NT2/D1 (cell line): ENCODE results near the gene MAS1L.
"Not testable (repeated sequence)": the region's sequence is repeated elsewhere in the genome, so short reads cannot be mapped to it uniquely, and the experiment has no call there.

Experiments used
- YY1 ChIP-seq: IDR thresholded peaks from 2 replicates; pipeline ENCODE4 v1.6.1; 2011; ENCODE audit not compliant: insufficient read length, insufficient read depth
- ZNF274 ChIP-seq: IDR thresholded peaks from 2 replicates; pipeline ENCODE4 v1.6.1; 2011; ENCODE audit warnings: mild to moderate bottlenecking, low read depth, low read length

DNA sequence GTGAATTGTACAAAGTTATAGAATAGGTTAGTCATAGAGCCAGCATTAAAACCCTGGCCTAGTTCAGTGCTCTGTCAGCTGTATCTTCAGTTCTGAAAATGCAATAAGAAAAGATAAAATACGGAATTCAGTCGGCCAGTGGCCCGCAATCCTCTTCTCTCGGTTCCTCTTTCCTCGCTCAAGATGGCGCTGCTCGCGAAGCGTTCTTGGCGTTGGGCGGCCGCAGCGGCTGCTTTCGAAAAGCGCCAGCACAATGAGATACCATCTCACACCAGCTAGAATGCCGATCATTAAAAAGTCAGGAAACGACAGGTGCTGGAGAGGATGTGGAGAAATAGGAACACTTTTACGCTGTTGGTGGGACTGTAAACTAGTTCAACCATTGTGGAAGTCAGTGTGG is 51.0 kb downstream of the MAS1L start:
- not testable (repeated sequence) for TF ChIP-seq YY1, ZNF274
